ENCODE results near the gene KIAA0232. TPM values are rescaled to one million over a fixed set of nuclear protein-coding genes. Genes with fewer than 3 reads are reported as not detected.

KIAA0232 gene
- total RNA-seq, 4 donors from 2014 or later: 27.6 to 34.1 (median 32.7) TPM

DNA sequence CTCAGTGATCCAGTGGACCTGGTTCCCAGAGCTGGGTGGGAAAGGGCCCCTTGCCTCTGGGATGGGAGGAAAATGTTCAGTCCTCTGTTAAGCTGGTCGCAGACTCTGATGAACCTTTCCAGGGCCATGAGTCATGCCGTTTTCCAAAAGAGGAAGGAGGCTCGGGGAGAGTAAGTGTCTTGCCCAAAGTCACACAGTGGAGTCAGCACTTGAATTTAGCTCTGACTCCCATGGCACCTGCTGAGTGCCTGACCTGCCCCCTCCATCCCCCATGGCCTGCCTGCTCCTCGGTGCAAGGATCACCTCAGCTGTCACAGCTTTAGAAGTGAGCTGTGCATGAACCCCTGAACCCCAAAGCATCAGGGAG is 14.0 kb upstream of the KIAA0232 start:
- Histone ChIP-seq H3K27ac (no peak overlapping the region), H3K36me3 (no peaks in the 10 kb centered on the region), H3K9me3 (no peaks in the 10 kb centered on the region), H3K4me3 (no peak overlapping the region), H3K4me1 (peaks cover 46% of the 10 kb centered on the region), H3K27me3 (no peaks in the 10 kb centered on the region)
- no peak for DNase-seq (ENCODE audit: low spot score in 2 of 2)
- TF ChIP-seq, protein P1, sequence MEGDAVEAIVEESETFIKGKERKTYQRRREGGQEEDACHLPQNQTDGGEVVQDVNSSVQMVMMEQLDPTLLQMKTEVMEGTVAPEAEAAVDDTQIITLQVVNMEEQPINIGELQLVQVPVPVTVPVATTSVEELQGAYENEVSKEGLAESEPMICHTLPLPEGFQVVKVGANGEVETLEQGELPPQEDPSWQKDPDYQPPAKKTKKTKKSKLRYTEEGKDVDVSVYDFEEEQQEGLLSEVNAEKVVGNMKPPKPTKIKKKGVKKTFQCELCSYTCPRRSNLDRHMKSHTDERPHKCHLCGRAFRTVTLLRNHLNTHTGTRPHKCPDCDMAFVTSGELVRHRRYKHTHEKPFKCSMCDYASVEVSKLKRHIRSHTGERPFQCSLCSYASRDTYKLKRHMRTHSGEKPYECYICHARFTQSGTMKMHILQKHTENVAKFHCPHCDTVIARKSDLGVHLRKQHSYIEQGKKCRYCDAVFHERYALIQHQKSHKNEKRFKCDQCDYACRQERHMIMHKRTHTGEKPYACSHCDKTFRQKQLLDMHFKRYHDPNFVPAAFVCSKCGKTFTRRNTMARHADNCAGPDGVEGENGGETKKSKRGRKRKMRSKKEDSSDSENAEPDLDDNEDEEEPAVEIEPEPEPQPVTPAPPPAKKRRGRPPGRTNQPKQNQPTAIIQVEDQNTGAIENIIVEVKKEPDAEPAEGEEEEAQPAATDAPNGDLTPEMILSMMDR (IDR thresholded peaks at IDR 0.05): no peak
- no peak for TF ChIP-seq POLR2AphosphoS5 (IDR thresholded peaks at IDR 0.05)
- TF ChIP-seq POLR2A (IDR thresholded peaks at IDR 0.05): no peak
- TF ChIP-seq EP300 (IDR thresholded peaks at IDR 0.05): no peak
- 100% methylated on average over 1 of the region's 4 CpGs for WGBS

DNA sequence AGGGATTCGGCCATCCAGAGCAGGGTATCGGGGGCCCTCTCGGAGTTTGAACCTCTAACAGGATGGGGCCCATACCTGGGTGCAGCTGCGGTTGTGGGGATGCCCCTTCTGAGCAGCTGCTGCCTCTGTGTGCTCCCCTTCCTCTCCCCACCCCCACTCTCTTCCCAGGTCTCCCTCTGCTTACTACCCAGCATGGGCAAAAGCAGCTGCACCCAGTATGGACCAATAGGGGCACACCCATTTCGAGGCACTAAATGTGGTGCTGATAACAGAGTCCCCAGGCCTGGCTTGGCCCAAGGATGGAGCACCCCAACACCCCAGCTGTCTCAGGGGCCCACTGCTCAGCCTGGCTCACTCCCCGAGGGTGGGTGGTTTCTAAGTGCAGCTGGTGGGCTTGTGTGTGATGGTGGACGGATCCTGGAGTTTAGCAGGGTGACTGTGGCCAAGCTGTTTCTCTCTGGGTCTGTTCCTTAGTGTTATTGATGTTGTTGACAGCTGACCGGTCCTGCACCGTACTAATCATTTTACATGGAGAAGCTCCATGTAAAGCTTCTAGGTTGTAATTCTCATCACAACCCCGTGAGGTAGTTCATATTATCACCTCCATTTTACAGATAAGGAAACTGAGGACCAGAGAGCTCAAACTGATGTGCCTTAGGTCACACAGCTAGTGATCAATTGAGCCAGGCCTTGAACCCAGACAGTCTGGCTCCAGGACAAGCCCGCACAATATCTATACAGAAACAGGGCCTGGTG is 13.1 kb upstream of the KIAA0232 start:
- no peaks in the 10 kb centered on the region for H3K27me3 ChIP-seq
- H3K27ac ChIP-seq: no peak overlapping the region
- 84% methylated on average over 10 of the region's 11 CpGs for WGBS
- DNase-seq (ENCODE audit: low spot score in 2 of 2): no peak
- TF ChIP-seq POLR2AphosphoS5 (IDR thresholded peaks at IDR 0.05) (no peak), POLR2A (IDR thresholded peaks at IDR 0.05) (no peak), EP300 (IDR thresholded peaks at IDR 0.05) (no peak)
- TF ChIP-seq, protein P1 (IDR thresholded peaks at IDR 0.05): no peak
- no peak overlapping the region for H3K4me3 ChIP-seq
- no peaks in the 10 kb centered on the region for H3K36me3 ChIP-seq
- H3K9me3 ChIP-seq: no peaks in the 10 kb centered on the region
- peaks cover 46% of the 10 kb centered on the region for H3K4me1 ChIP-seq

DNA sequence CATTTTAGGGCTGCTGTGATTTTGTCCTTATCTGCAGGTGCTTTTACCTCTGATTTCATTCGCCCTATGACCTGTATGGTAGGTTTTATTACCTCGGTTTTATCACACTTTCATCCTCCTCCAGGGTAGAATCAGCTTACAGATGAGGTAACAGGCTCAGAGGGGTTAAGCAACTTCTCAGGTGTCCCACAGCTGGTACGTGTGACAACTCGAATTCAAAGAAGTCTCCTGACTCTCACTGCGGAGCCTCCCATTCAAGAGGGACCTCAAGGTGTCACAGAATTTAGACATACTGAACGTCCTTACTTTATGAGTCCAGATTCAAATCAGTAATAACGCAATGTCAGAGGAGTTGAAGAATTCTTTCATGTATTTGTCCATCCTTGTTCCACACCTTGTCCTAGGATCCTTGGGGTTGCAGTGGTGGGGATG is 12.5 kb upstream of the KIAA0232 start:
- no peaks in the 10 kb centered on the region for H3K27me3 ChIP-seq
- no peaks in the 10 kb centered on the region for H3K9me3 ChIP-seq
- no peak overlapping the region for H3K27ac ChIP-seq
- H3K36me3 ChIP-seq: no peaks in the 10 kb centered on the region
- DNase-seq (ENCODE audit: low spot score in 2 of 2): peak in 1 of 2 donors; percentile 26
- H3K4me3 ChIP-seq: no peak overlapping the region
- TF ChIP-seq POLR2A (IDR thresholded peaks at IDR 0.05): no peak
- TF ChIP-seq, protein P1 (IDR thresholded peaks at IDR 0.05): no peak
- TF ChIP-seq POLR2AphosphoS5 (IDR thresholded peaks at IDR 0.05): no peak
- TF ChIP-seq EP300 (IDR thresholded peaks at IDR 0.05): no peak
- peaks cover 46% of the 10 kb centered on the region for H3K4me1 ChIP-seq
- 90% methylated on average over 7 of the region's 7 CpGs for WGBS

DNA sequence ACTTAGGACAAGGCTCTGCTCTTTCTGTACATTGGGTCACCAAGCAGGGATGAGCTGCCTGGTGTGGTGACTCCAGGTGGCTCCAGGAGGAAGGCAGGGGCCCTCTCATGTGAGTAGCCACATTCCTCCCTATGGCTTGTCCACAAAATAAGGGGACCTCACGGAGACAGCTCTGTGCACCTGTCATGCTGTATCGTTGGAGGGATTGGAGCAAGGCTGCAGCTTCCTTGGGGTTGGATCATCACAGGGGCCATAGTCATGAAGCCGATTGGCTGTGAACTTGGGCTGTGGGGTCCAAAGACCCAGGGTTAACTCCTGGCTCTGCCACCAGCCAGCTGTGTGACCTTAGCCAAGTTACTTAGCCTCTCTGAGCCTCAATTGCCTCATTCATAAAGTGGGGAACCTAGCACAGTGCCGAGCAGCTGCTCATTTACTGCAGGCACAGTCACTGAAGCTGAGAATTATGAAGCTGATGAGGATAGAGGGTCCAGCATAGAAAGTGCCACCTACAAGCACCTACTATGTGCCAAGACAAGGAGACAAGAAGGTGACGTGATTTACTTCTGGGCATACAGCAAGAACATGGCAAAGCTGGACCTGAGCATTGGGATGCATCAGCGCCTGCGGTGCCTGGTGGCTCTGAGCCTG is 11.8 kb upstream of the KIAA0232 start:
- DNase-seq (ENCODE audit: low spot score in 2 of 2): peak in 1 of 2 donors; percentile 54
- Histone ChIP-seq H3K36me3 (no peaks in the 10 kb centered on the region), H3K9me3 (no peaks in the 10 kb centered on the region), H3K27me3 (no peaks in the 10 kb centered on the region), H3K4me3 (no peak overlapping the region), H3K4me1 (peaks cover 46% of the 10 kb centered on the region), H3K27ac (no peak overlapping the region)
- 93% methylated on average over 5 of the region's 7 CpGs for WGBS
- TF ChIP-seq POLR2A (IDR thresholded peaks at IDR 0.05) (no peak), POLR2AphosphoS5 (IDR thresholded peaks at IDR 0.05) (no peak), EP300 (IDR thresholded peaks at IDR 0.05) (no peak)
- TF ChIP-seq, protein P1 (IDR thresholded peaks at IDR 0.05): no peak

DNA sequence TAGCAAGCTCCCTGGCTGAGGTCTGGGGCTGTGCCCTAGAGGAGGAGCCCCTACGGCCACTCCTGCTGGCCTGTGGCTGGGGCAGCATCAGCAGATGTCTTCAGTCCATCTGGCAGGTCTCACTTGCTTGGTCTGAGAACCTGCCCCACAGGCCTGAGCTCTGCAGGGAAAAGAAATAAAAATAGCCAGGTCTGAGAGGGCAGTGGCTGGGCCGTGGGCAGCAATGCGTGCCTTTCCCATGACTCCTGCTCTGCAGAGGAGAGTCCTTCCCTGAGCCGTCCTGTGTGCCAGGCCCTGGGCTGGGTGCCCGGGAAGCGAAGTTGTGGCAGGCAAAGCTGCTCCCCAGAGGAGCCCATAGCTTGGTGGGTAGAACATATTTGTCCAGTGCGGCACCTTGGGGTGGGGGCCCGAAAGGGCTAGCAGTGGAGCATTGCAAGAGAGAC is 11.3 kb upstream of the KIAA0232 start:
- Histone ChIP-seq H3K36me3 (no peaks in the 10 kb centered on the region), H3K4me3 (no peak overlapping the region), H3K9me3 (no peaks in the 10 kb centered on the region), H3K4me1 (peaks cover 46% of the 10 kb centered on the region), H3K27me3 (no peaks in the 10 kb centered on the region), H3K27ac (no peak overlapping the region)
- DNase-seq (ENCODE audit: low spot score in 2 of 2): peak in 1 of 2 donors; percentile 73
- TF ChIP-seq POLR2AphosphoS5 (IDR thresholded peaks at IDR 0.05): no peak
- TF ChIP-seq POLR2A (IDR thresholded peaks at IDR 0.05): no peak
- TF ChIP-seq, protein P1 (IDR thresholded peaks at IDR 0.05): no peak
- TF ChIP-seq EP300 (IDR thresholded peaks at IDR 0.05): no peak
- WGBS: 80% methylated on average over 2 of the region's 8 CpGs

Measured in suprapubic skin (tissue), 4 donors.